ENCODE results near the gene AGPAT2.

The AGPAT2 gene

GRCh38 chr9:136703276-136703860 is 16.1 kb upstream of the AGPAT2 start:
- in situ Hi-C loops (cut with MboI; ENCODE audit: low sequenced_read_pairs) = no loop called here

DNA sequence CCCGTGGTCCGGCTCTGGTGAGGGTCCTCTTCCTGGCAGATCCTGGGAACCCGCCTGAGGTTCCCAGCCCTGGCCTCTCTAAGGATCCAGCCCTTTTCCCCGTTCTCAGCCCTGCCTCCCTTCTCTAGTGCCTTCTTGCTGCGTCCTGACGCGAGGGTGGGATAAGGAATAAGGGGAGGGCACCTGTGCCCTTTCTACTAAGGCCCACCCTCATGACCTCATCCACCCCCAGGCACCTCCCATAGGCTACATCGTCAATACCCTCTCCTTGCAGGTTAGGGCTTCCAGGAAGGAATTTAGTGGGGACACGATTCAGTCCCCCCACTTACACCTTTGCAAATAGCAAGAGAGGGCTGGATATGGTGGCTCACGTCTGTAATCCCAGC is 14.4 kb upstream of the AGPAT2 start:
- in situ Hi-C loops (cut with MboI; ENCODE audit: low sequenced_read_pairs) = no loop called here

DNA sequence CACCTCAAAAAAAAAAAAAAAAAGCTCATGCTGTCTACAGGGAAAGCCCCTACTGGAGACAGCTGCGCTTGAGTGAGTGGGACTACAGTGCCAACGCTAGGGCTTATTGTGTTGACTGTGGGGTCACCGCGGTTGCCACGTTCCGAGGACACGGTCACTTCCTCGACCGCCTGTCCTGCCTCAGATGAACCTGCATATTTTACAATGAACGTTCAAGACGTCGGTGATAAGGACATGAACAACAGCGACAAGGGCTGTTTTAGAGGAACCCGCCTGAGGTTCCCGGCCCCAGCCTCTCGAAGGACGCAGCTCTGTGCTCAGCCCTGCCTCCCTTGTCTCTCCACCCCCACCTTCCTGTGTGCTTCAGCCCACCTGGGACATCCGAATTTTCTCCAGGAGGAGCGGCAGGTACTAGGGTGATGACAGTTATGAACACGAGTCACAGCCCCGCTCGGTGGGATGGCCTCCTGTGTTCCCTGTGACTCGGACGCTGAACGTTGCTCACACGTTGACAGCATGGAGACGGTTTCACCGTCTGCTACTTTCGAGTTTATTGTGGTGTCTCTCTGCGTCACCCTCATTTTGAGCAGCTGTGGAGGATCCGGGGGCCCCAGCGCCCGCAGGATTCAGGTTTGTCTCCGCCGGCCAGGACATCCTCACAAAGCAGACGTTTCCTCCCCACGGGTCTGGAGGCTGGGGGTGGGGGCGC is 13.9 kb upstream of the AGPAT2 start:
- in situ Hi-C loops (cut with MboI; ENCODE audit: low sequenced_read_pairs) = no loop called here

DNA sequence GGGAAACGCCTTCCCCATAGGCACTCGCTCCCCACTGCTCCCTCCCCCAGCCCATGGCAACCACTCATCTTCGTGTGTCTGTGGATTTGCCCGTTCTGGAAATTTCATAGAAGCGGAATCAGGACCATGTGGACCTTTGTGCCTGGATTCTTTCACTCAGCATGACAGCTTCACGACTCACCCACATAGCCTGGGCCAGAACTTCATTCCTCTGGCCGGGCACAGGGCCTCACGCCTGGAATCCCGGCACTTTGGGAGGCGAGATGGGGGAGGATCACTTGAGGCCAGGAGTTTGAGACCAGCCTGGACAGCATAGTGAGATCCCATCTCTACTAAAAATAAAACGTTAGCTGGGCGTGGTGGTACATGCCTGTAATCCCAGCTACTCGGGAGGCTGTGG is 13.0 kb upstream of the AGPAT2 start:
- in situ Hi-C loops (cut with MboI; ENCODE audit: low sequenced_read_pairs) = no loop called here

GRCh38 chr9:136698635-136699246 is 11.5 kb upstream of the AGPAT2 start:
- in situ Hi-C loops (cut with MboI; ENCODE audit: low sequenced_read_pairs) = no loop called here

- in situ Hi-C loops (cut with MboI; ENCODE audit: low sequenced_read_pairs) = no loop called here
Measured at GRCh38 chr9:136697821-136698526, 10.7 kb upstream of the AGPAT2 start.

GRCh38 chr9:136697146-136697820 is 10.0 kb upstream of the AGPAT2 start:
- in situ Hi-C loops (cut with MboI; ENCODE audit: low sequenced_read_pairs) = no loop called here

DNA sequence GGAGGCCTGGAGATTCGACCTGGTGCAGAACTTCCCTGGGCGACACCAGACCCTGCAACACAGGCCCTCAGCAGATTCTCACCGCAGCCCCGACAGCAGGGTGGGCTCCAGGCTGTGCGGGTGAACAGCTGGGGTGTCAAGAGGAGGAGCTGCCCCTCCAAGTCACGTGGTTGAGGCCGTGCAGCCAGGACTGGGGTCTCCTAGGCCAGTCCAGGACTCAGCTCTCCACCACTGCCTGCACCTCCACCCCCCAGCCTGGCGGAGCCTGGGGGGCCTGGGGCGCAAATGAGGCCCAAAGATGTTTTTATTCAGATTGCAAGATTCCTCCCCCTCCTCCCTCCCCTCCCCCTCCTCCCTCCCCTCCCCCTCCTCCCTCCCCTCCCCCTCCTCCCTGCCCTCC is 9.2 kb upstream of the AGPAT2 start:
- in situ Hi-C loops (cut with MboI; ENCODE audit: low sequenced_read_pairs) = no loop called here

DNA sequence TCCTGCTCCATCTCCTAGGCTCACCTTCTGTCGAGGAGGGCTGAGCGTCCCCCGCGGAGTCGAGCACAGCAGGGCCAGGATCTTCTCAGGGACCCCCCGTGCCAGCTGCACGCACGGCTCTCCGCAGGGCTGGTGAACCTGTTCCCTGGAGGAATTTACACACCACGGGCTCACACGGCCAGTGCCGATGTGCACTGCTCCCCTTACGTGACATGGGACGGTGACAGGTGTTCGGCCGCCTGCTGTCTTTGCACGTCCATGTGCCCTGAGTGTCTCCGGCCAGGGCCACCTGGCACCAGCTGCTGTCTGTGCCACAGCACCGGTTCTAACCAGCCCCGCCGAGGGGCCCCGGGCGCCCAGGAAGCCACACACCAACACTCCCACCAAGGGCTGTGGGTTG is 8.7 kb upstream of the AGPAT2 start:
- in situ Hi-C loops (cut with MboI; ENCODE audit: low sequenced_read_pairs) = no loop called here

- in situ Hi-C loops (cut with MboI; ENCODE audit: low sequenced_read_pairs) = no loop called here
Measured at GRCh38 chr9:136695435-136695895, 8.2 kb upstream of the AGPAT2 start.

DNA sequence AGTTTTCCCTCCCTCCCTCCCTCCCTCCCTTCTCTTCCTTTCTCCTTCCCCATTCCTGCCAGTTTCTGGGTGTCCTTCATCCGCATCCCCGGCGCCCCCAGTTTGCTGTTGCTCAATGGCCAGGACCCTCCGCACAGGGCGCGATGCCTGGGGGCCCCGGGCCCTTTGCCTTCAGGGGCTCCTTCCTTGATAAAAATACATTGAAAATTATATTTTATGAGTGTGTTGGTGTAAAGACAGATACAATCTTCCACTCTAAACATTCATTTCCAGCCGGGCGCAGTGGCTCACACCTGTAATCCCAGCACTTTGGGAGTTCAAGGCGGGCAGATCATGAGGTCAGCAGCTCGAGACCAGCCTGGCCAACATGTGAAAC is 7.6 kb upstream of the AGPAT2 start:
- in situ Hi-C loops (cut with MboI; ENCODE audit: low sequenced_read_pairs) = no loop called here

GRCh38 chr9:136694163-136694871 is 7.1 kb upstream of the AGPAT2 start:
- in situ Hi-C loops (cut with MboI; ENCODE audit: low sequenced_read_pairs) = no loop called here

DNA sequence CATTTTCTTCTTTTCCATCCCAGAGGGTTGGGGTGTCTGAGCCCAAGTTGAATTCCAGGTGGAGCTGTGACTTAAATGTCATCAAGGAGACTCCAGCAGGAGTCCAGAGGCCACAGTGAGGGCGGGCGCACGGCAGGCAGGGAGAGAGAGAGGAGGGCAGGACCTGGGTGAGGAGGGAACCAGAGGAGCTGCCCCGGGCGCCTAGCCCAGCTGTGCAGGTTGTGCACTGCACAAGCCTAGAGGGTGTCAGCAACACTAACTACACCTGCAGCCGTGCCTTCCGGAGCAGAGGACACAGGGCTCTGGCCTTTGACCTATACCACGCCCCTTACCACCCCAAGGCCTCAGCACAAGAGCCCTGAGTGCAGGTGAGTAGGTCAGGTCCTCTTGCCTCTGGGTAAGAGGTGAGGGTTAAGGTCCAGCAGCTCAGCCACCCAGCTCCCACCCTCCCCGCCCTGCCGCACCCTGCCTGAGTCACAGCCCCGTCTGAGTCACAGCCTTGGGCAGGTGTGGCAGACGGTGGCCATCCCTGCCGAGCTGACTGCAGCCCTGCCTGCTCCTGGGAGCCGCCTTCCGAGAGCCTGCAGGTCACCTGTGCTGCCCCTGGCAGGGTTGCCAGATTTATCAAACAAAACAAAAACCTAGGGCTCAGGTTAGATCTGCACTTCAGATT is 6.4 kb upstream of the AGPAT2 start:
- in situ Hi-C loops (cut with MboI; ENCODE audit: low sequenced_read_pairs) = no loop called here

- in situ Hi-C loops (cut with MboI; ENCODE audit: low sequenced_read_pairs) = no loop called here
Measured at GRCh38 chr9:136693135-136693489, 5.9 kb upstream of the AGPAT2 start.

- in situ Hi-C loops (cut with MboI; ENCODE audit: low sequenced_read_pairs) = no loop called here
Measured at GRCh38 chr9:136692185-136693134, 5.2 kb upstream of the AGPAT2 start.

- in situ Hi-C loops (cut with MboI; ENCODE audit: low sequenced_read_pairs) = no loop called here
Measured at GRCh38 chr9:136691316-136692184, 4.3 kb upstream of the AGPAT2 start.

DNA sequence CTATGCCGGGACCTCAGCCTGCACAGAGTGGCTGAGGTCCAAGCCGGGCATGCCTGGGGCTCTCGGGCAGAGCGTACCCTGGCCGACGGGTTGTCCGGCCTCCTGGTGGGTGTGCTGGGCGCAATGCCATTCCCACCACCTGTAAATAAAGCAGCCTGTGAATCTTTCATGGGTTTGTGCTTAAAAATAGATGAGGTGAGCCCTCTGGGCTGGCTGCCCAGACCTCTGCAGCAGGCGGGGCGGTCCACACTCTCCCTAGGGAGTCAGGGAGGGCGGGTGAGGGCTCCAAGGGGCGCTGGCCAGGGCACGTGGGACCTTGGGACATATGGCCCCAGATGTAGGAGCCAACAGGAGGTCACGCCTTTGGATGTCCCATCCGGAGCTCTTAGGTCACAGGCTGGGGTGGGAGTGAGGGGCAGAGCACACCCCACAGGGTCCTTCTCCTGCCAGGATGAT is 3.6 kb upstream of the AGPAT2 start:
- in situ Hi-C loops (cut with MboI; ENCODE audit: low sequenced_read_pairs) = no loop called here

Measured in HL-60/S4 (cell line).